ENCODE measurements around the gene ASF1A. TPM values are rescaled to one million over a fixed set of nuclear protein-coding genes. Genes with fewer than 3 reads are reported as not detected.
A peak's percentile ranks its signal among the peaks of the same experiment; 100 is the strongest.

Gene ASF1A
- total and polyA plus RNA-seq, 9 of the 15 experiments (the other 6 are each of a cell fraction or from before 2014, with no cell fraction given), result 31.5 to 45.3 (median 34.8) TPM

GRCh38 chr6:118896339-118897136 is 2.6 kb downstream of the ASF1A start (continued):
- TF ChIP-seq ETV6 (IDR thresholded peaks at IDR 0.05; ENCODE audit: borderline replicate concordance in 1 of 2, low read depth in 2 of 2, low read length in 1 of 2) (no peak), ETV6 (CRISPR knock-in tag; IDR thresholded peaks at IDR 0.05; ENCODE audit: borderline replicate concordance) (no peak), PTRF (tag; IDR thresholded peaks at IDR 0.05) (no peak), DACH1 (IDR thresholded peaks at IDR 0.05; ENCODE audit: partially characterized antibody) (no peak), ZNF253 (CRISPR knock-in tag; conservative IDR thresholded peaks at IDR 0.05) (no peak), SIX5 (IDR thresholded peaks at IDR 0.05; ENCODE audit: borderline replicate concordance in 1 of 2, insufficient read depth in 1 of 2, low read depth in 1 of 2, low read length in 2 of 2) (no peak), ZNF121 (CRISPR knock-in tag; conservative IDR thresholded peaks at IDR 0.05) (no peak), DNMT1 (IDR thresholded peaks at IDR 0.05) (no peak), MTA1 (IDR thresholded peaks at IDR 0.05; ENCODE audit: borderline replicate concordance) (no peak), EGR1 (conservative IDR thresholded peaks at IDR 0.05) (no peak), SETDB1 (IDR thresholded peaks at IDR 0.05; ENCODE audit: low read length) (no peak), ZC3H4 (CRISPR knock-in tag; IDR thresholded peaks at IDR 0.05; ENCODE audit: borderline replicate concordance) (no peak), TAL1 (IDR thresholded peaks at IDR 0.05) (no peak), ZNF445 (CRISPR knock-in tag; IDR thresholded peaks at IDR 0.05; ENCODE audit: low read depth) (no peak), SOX6 (IDR thresholded peaks at IDR 0.05) (no peak), ZFP30 (CRISPR knock-in tag; IDR thresholded peaks at IDR 0.05; ENCODE audit: borderline replicate concordance) (no peak), ETV5 (CRISPR knock-in tag; IDR thresholded peaks at IDR 0.05; ENCODE audit: low read depth) (no peak), ZNF23 (CRISPR knock-in tag; IDR thresholded peaks at IDR 0.05) (no peak), HDGF (IDR thresholded peaks at IDR 0.05) (no peak), ZNF217 (CRISPR knock-in tag; IDR thresholded peaks at IDR 0.05) (no peak), ZNF644 (tag; IDR thresholded peaks at IDR 0.05; ENCODE audit: low read depth) (peak; percentile 69; the same call in 1 of the 2 replicates), SP2 (IDR thresholded peaks at IDR 0.05; ENCODE audit: extremely low read depth, low read depth, low read length, poor library complexity, severe bottlenecking) (no peak), HEY1 (CRISPR knock-in tag; IDR thresholded peaks at IDR 0.05; ENCODE audit: borderline replicate concordance) (no peak)
- TF ChIP-seq, protein P1, sequence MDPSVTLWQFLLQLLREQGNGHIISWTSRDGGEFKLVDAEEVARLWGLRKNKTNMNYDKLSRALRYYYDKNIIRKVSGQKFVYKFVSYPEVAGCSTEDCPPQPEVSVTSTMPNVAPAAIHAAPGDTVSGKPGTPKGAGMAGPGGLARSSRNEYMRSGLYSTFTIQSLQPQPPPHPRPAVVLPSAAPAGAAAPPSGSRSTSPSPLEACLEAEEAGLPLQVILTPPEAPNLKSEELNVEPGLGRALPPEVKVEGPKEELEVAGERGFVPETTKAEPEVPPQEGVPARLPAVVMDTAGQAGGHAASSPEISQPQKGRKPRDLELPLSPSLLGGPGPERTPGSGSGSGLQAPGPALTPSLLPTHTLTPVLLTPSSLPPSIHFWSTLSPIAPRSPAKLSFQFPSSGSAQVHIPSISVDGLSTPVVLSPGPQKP (CRISPR knock-in tag; IDR thresholded peaks at IDR 0.05), result no peak
- TF ChIP-seq, protein P2, sequence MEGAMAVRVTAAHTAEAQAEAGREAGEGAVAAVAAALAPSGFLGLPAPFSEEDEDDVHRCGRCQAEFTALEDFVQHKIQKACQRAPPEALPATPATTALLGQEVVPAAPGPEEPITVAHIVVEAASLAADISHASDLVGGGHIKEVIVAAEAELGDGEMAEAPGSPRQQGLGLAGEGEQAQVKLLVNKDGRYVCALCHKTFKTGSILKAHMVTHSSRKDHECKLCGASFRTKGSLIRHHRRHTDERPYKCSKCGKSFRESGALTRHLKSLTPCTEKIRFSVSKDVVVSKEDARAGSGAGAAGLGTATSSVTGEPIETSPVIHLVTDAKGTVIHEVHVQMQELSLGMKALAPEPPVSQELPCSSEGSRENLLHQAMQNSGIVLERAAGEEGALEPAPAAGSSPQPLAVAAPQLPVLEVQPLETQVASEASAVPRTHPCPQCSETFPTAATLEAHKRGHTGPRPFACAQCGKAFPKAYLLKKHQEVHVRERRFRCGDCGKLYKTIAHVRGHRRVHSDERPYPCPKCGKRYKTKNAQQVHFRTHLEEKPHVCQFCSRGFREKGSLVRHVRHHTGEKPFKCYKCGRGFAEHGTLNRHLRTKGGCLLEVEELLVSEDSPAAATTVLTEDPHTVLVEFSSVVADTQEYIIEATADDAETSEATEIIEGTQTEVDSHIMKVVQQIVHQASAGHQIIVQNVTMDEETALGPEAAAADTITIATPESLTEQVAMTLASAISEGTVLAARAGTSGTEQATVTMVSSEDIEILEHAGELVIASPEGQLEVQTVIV (CRISPR knock-in tag; IDR thresholded peaks at IDR 0.05; ENCODE audit: borderline replicate concordance), result no peak
- TF ChIP-seq, protein P3, sequence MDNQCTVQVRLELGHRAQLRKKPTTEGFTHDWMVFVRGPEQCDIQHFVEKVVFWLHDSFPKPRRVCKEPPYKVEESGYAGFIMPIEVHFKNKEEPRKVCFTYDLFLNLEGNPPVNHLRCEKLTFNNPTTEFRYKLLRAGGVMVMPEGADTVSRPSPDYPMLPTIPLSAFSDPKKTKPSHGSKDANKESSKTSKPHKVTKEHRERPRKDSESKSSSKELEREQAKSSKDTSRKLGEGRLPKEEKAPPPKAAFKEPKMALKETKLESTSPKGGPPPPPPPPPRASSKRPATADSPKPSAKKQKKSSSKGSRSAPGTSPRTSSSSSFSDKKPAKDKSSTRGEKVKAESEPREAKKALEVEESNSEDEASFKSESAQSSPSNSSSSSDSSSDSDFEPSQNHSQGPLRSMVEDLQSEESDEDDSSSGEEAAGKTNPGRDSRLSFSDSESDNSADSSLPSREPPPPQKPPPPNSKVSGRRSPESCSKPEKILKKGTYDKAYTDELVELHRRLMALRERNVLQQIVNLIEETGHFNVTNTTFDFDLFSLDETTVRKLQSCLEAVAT (IDR thresholded peaks at IDR 0.05), result peak in 1 of 2 experiments; percentile 27; a peak in 1 of 4 replicates
